ENCODE results near the gene IYD.

- TF ChIP-seq POLR2AphosphoS5 (IDR thresholded peaks at IDR 0.05) (no peak), CTCF (IDR thresholded peaks at IDR 0.05) (no peak), POLR2A (IDR thresholded peaks at IDR 0.05) (no peak)
Observed at GRCh38 chr6:150343434-150343833, 25.4 kb upstream of the IYD start.

All from breast epithelium (tissue), 3 donors.